ENCODE measurements around the gene CLEC3B. TPM values are rescaled to one million over a fixed set of nuclear protein-coding genes. Genes with fewer than 3 reads are reported as not detected.
A peak's percentile ranks its signal among the peaks of the same experiment; 100 is the strongest.

CLEC3B gene
- total and polyA plus RNA-seq, 7 donors = 10.3 to 41.7 (median 24.6) TPM

GRCh38 chr3:45011756-45012508 lies 14.2 kb upstream of the CLEC3B start:
- intact Hi-C loops (cut with DNase I) = no loop called here
- 7 to 11% (median 9%) methylated on average over 7 of the region's 7 CpGs for WGBS, 3 donors
- ATAC-seq (peak; percentile 52 to 86 (median 82)), DNase-seq (peak; percentile 71 to 84)
- Histone ChIP-seq H3K27ac (peak overlapping the region; percentile 72), H3K4me3 (no peak overlapping the region), H3K36me3 (ENCODE audit: insufficient read depth in 1 of 2, low read depth in 1 of 2) (peaks cover 2 to 31% of the 10 kb centered on the region in 2 donors), H3K9me3 (no peaks in the 10 kb centered on the region), H3K27me3 (ENCODE audit: insufficient read depth in 3 of 3, low read length in 2 of 3) (no peaks in the 10 kb centered on the region), H3K4me1 (peaks cover 39% of the 10 kb centered on the region)
- TF ChIP-seq CTCF (IDR thresholded peaks at IDR 0.05) = no peak

GRCh38 chr3:45012577-45012976 lies 13.5 kb upstream of the CLEC3B start:
- no peak for DNase-seq
- Histone ChIP-seq H3K36me3 (ENCODE audit: insufficient read depth in 1 of 2, low read depth in 1 of 2) (peaks cover 2 to 27% of the 10 kb centered on the region in 2 donors), H3K4me3 (no peak overlapping the region), H3K27ac (peak overlapping the region; percentile 72), H3K27me3 (ENCODE audit: insufficient read depth in 3 of 3, low read length in 2 of 3) (no peaks in the 10 kb centered on the region), H3K9me3 (no peaks in the 10 kb centered on the region), H3K4me1 (peaks cover 38% of the 10 kb centered on the region)
- no peak for TF ChIP-seq CTCF (IDR thresholded peaks at IDR 0.05)
- intact Hi-C loops (cut with DNase I) = no loop called here
- WGBS, 3 donors = 64 to 75% (median 67%) methylated on average over 4 of the region's 4 CpGs
- peak in 2 of 4 donors; percentile 2 to 13 for ATAC-seq

DNA sequence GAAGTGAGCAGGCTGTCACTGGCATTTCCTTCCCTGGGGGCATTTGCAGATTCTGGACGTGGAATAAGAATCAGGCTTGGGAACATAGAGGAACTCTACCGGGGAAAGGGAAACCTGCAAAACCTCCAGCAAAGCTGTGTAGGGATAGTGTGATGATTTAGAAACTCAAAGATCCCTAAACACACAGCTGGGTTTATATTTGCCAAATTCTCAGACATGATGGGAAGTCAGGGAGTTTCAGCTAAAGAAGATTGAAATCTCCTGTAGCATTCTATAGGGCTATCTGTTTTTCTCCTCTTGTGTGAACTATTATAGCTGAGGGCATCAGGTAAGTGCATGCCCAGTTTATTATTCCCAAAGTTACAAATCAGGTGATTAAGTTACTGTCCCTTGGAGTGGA lies 9.2 kb upstream of the CLEC3B start:
- Histone ChIP-seq H3K27ac (no peak overlapping the region), H3K27me3 (ENCODE audit: insufficient read depth in 3 of 3, low read length in 2 of 3) (no peaks in the 10 kb centered on the region), H3K4me3 (no peak overlapping the region), H3K9me3 (no peaks in the 10 kb centered on the region), H3K4me1 (peaks cover 16% of the 10 kb centered on the region), H3K36me3 (ENCODE audit: insufficient read depth in 1 of 2, low read depth in 1 of 2) (peaks cover 2 to 18% of the 10 kb centered on the region in 2 donors)
- ATAC-seq (no peak), DNase-seq (no peak)
- intact Hi-C loops (cut with DNase I) = no loop called here
- no peak for TF ChIP-seq CTCF (IDR thresholded peaks at IDR 0.05)
- 67 to 74% (median 68%) methylated on average over 2 of the region's 2 CpGs for WGBS, 3 donors

DNA sequence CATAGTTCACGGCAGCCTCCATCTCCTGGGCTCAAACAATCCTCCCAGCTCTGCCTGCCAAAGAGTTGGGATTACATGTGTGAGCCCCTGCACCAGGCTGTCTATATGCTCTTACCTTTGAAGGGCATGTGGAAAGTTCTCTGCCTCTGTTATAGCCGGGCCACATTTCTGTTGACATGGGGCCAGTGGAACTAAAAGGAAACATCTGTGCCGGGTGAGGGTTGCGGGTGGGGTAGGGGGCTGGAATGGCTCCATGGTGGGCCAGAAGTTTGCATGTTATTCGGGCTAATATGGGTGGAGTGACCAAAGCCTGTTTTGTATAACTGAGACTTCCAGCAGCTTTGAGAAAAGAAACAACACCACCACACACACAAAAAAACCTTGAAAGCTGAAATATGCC lies 8.3 kb upstream of the CLEC3B start:
- TF ChIP-seq CTCF (IDR thresholded peaks at IDR 0.05) = no peak
- no peak overlapping the region for H3K4me3 ChIP-seq
- H3K4me1 ChIP-seq = peaks cover 10% of the 10 kb centered on the region
- peaks cover 2 to 18% of the 10 kb centered on the region in 2 donors for H3K36me3 ChIP-seq (ENCODE audit: insufficient read depth in 1 of 2, low read depth in 1 of 2)
- no peaks in the 10 kb centered on the region for H3K27me3 ChIP-seq (ENCODE audit: insufficient read depth in 3 of 3, low read length in 2 of 3)
- ATAC-seq (no peak), DNase-seq (no peak)
- no peak overlapping the region for H3K27ac ChIP-seq
- intact Hi-C loops (cut with DNase I) = no loop called here
- WGBS, 3 donors = 28 to 40% (median 38%) methylated on average over 5 of the region's 5 CpGs
- H3K9me3 ChIP-seq = no peaks in the 10 kb centered on the region

GRCh38 chr3:45020534-45020933 lies 5.6 kb upstream of the CLEC3B start:
- Histone ChIP-seq H3K27me3 (ENCODE audit: insufficient read depth in 3 of 3, low read length in 2 of 3) (no peaks in the 10 kb centered on the region), H3K36me3 (ENCODE audit: insufficient read depth in 1 of 2, low read depth in 1 of 2) (peaks cover 0 to 4% of the 10 kb centered on the region in 2 donors), H3K4me1 (peaks cover 9% of the 10 kb centered on the region), H3K27ac (no peak overlapping the region), H3K4me3 (no peak overlapping the region), H3K9me3 (no peaks in the 10 kb centered on the region)
- 81 to 84% (median 82%) methylated on average over 8 of the region's 8 CpGs for WGBS, 3 donors
- intact Hi-C loops (cut with DNase I) = no loop called here
- DNase-seq (no peak), ATAC-seq (no peak)
- no peak for TF ChIP-seq CTCF (IDR thresholded peaks at IDR 0.05)
